HEK293 (cell line): Measurements from ENCODE around the gene DENND4B.
A peak's percentile ranks its signal among the peaks of the same experiment; 100 is the strongest.

Experiments
- GFI1B ChIP-seq: fragments of 450-650 bp; formaldehyde crosslinking; IDR thresholded peaks from 2 replicates; pipeline ENCODE4 v1.5.1; 2016; ENCODE audit warnings: missing biosample characterization, missing genetic modification characterization
- GLIS1 ChIP-seq: fragments of 450-650 bp; formaldehyde crosslinking; IDR thresholded peaks from 2 replicates; pipeline ENCODE4 v1.5.1; 2016; ENCODE audit warnings: missing biosample characterization, missing genetic modification characterization
- HOXC10 ChIP-seq: sonication (generic); formaldehyde crosslinking; IDR thresholded peaks from 2 replicates; pipeline ENCODE4 v1.8.1; 2023; ENCODE audit warnings: mild to moderate bottlenecking, missing genetic modification reagents
- IKZF3 ChIP-seq: fragments of 450-650 bp; IDR thresholded peaks from 2 replicates; pipeline ENCODE4 v1.5.0; 2018; ENCODE audit warnings: missing biosample characterization, mild to moderate bottlenecking, missing genetic modification characterization, moderate library complexity
- MEIS1 ChIP-seq: sonication (generic); formaldehyde crosslinking; IDR thresholded peaks from 2 replicates; pipeline ENCODE4 v1.8.1; 2022; ENCODE audit warnings: missing genetic modification reagents, mild to moderate bottlenecking, borderline replicate concordance
- PBX3 ChIP-seq: sonication (generic); formaldehyde crosslinking; IDR thresholded peaks from 2 replicates; pipeline ENCODE4 v1.8.1; 2022; ENCODE audit warnings: mild to moderate bottlenecking, moderate library complexity, missing genetic modification reagents
- PRDM1 ChIP-seq: fragments of 450-650 bp; formaldehyde crosslinking; IDR thresholded peaks from 2 replicates; pipeline ENCODE4; 2016; ENCODE audit warnings: missing biosample characterization, missing genetic modification characterization
- RBAK ChIP-seq: fragments of 450-650 bp; formaldehyde crosslinking; IDR thresholded peaks from 2 replicates; pipeline ENCODE4 v1.5.1; 2016; ENCODE audit warnings: missing biosample characterization, missing genetic modification characterization
- SCRT2 ChIP-seq: fragments of 450-650 bp; formaldehyde crosslinking; IDR thresholded peaks from 2 replicates; pipeline ENCODE4 v1.5.1; 2016; ENCODE audit warnings: missing biosample characterization, missing genetic modification characterization
- SP3 ChIP-seq: fragments of 450-650 bp; formaldehyde crosslinking; IDR thresholded peaks from 2 replicates; pipeline ENCODE4 v1.5.1; 2016; ENCODE audit warnings: missing biosample characterization, missing genetic modification characterization
- ZBTB21 ChIP-seq: fragments of 450-650 bp; formaldehyde crosslinking; IDR thresholded peaks from 2 replicates; pipeline ENCODE4 v1.5.1; 2017; ENCODE audit warnings: missing biosample characterization, missing genetic modification characterization
- ZNF169 ChIP-seq: fragments of 450-650 bp; formaldehyde crosslinking; IDR thresholded peaks from 2 replicates; pipeline ENCODE4 v1.5.1; 2016; ENCODE audit warnings: missing biosample characterization, missing genetic modification characterization
- ZNF19 ChIP-seq: fragments of 450-650 bp; formaldehyde crosslinking; IDR thresholded peaks from 2 replicates; pipeline ENCODE4; 2016; ENCODE audit warnings: missing biosample characterization, missing genetic modification characterization, low read depth
- ZNF24 ChIP-seq: fragments of 450-650 bp; formaldehyde crosslinking; IDR thresholded peaks from 2 replicates; pipeline ENCODE4 v1.5.1; 2016; ENCODE audit warnings: missing biosample characterization, missing genetic modification characterization
- ZNF26 ChIP-seq: fragments of 450-650 bp; formaldehyde crosslinking; IDR thresholded peaks from 2 replicates; pipeline ENCODE4 v1.5.1; 2016; ENCODE audit warnings: missing biosample characterization, missing genetic modification characterization
- ZNF280D ChIP-seq: fragments of 450-650 bp; formaldehyde crosslinking; IDR thresholded peaks from 2 replicates; pipeline ENCODE4 v1.5.1; 2016; ENCODE audit warnings: missing biosample characterization, missing genetic modification characterization
- ZNF302 ChIP-seq: fragments of 450-650 bp; formaldehyde crosslinking; IDR thresholded peaks from 2 replicates; pipeline ENCODE4 v1.5.1; 2016; ENCODE audit warnings: missing biosample characterization, missing genetic modification characterization, low read depth
- ZNF311 ChIP-seq: fragments of 450-650 bp; formaldehyde crosslinking; IDR thresholded peaks from 2 replicates; pipeline ENCODE4 v1.5.1; 2017; ENCODE audit warnings: missing biosample characterization, missing genetic modification characterization, borderline replicate concordance
- ZNF324 ChIP-seq: fragments of 450-650 bp; formaldehyde crosslinking; IDR thresholded peaks from 2 replicates; pipeline ENCODE4 v1.5.1; 2016; ENCODE audit warnings: missing biosample characterization, missing genetic modification characterization
- ZNF341 ChIP-seq: fragments of 450-650 bp; formaldehyde crosslinking; IDR thresholded peaks from 2 replicates; pipeline ENCODE4; 2016; ENCODE audit warnings: low read depth, missing biosample characterization, missing genetic modification characterization
- ZNF404 ChIP-seq: fragments of 450-650 bp; formaldehyde crosslinking; IDR thresholded peaks from 2 replicates; pipeline ENCODE4 v1.5.1; 2017; ENCODE audit warnings: missing biosample characterization, missing genetic modification characterization
- ZNF426 ChIP-seq: fragments of 450-650 bp; formaldehyde crosslinking; IDR thresholded peaks from 2 replicates; pipeline ENCODE4 v1.5.1; 2017; ENCODE audit warnings: missing biosample characterization, missing genetic modification characterization, mild to moderate bottlenecking, inconsistent platforms, moderate library complexity
- ZNF518A ChIP-seq: fragments of 450-650 bp; formaldehyde crosslinking; conservative IDR thresholded peaks from 2 replicates; pipeline ENCODE4 v1.5.1; 2016; ENCODE audit warnings: low read depth, missing biosample characterization, missing genetic modification characterization
- ZNF521 ChIP-seq: fragments of 450-650 bp; formaldehyde crosslinking; IDR thresholded peaks from 2 replicates; pipeline ENCODE4 v1.5.1; 2017; ENCODE audit warnings: missing biosample characterization, mild to moderate bottlenecking, missing genetic modification characterization
- ZNF677 ChIP-seq: fragments of 450-650 bp; IDR thresholded peaks from 2 replicates; pipeline ENCODE4 v1.5.0; 2018; ENCODE audit warnings: missing biosample characterization, mild to moderate bottlenecking, missing genetic modification characterization, moderate library complexity
- ZNF76 ChIP-seq: fragments of 450-650 bp; formaldehyde crosslinking; IDR thresholded peaks from 2 replicates; pipeline ENCODE4; 2016; ENCODE audit warnings: low read depth, missing biosample characterization, missing genetic modification characterization, borderline replicate concordance
- ZNF843 ChIP-seq: fragments of 450-650 bp; formaldehyde crosslinking; IDR thresholded peaks from 2 replicates; pipeline ENCODE4 v1.5.1; 2016; ENCODE audit warnings: missing biosample characterization, missing genetic modification characterization

DENND4B gene

GRCh38 chr1:153922972-153923925 is 23.3 kb downstream of the DENND4B start, which contains the start of gene GATAD2B (continued):
- no peak for TF ChIP-seq PRDM1
- TF ChIP-seq ZNF404, result no peak
- peak; percentile 43; the same call in 1 of the 2 replicates for TF ChIP-seq ZNF76 (tag by site-specific recombination)
- peak; percentile 30; the same call in 1 of the 2 replicates for TF ChIP-seq ZNF518A
- peak; percentile 56; the same call in 1 of the 2 replicates for TF ChIP-seq ZNF324 (tag by site-specific recombination)
- no peak; the same call in 1 of the 2 replicates for TF ChIP-seq IKZF3 (tag by site-specific recombination)
- no peak for TF ChIP-seq HOXC10 (CRISPR knock-in tag)
- TF ChIP-seq ZNF169 (tag by site-specific recombination), result no peak
- peak; percentile 43 for TF ChIP-seq ZNF341 (tag by site-specific recombination)
- no peak for TF ChIP-seq SCRT2 (tag by site-specific recombination)
- no peak for TF ChIP-seq ZNF26 (tag by site-specific recombination)
- no peak for TF ChIP-seq ZNF426 (tag by site-specific recombination)
- peak; percentile 87 for TF ChIP-seq SP3 (tag by site-specific recombination)
- TF ChIP-seq MEIS1, result no peak
- TF ChIP-seq ZNF843 (tag by site-specific recombination), result no peak
- TF ChIP-seq RBAK (tag by site-specific recombination), result no peak
- no peak for TF ChIP-seq ZNF311
- no peak for TF ChIP-seq ZBTB21 (tag by site-specific recombination)
- 0 out of 2 replicates have a peak, but pooled peaks have one; percentile 79 for TF ChIP-seq ZNF24 (tag by site-specific recombination)
- no peak for TF ChIP-seq ZNF302 (tag by site-specific recombination)
- TF ChIP-seq ZNF677, result no peak
- TF ChIP-seq GLIS1 (tag by site-specific recombination), result no peak
- no peak for TF ChIP-seq ZNF521 (tag by site-specific recombination)
- TF ChIP-seq ZNF19 (tag by site-specific recombination), result no peak
- no peak for TF ChIP-seq GFI1B (tag by site-specific recombination)
- peak; percentile 95 for TF ChIP-seq PBX3 (CRISPR knock-in tag)
- no peak for TF ChIP-seq ZNF280D
